ENCODE measurements around the gene CEP70. TPM values are rescaled to one million over a fixed set of nuclear protein-coding genes. Genes with fewer than 3 reads are reported as not detected.
A peak's percentile ranks its signal among the peaks of the same experiment; 100 is the strongest.

Gene CEP70
- total and polyA plus RNA-seq, 2 of the 13 experiments (the other 11 are each of a cell fraction or from before 2014, with no cell fraction given): 4.0 to 22.3 TPM

DNA sequence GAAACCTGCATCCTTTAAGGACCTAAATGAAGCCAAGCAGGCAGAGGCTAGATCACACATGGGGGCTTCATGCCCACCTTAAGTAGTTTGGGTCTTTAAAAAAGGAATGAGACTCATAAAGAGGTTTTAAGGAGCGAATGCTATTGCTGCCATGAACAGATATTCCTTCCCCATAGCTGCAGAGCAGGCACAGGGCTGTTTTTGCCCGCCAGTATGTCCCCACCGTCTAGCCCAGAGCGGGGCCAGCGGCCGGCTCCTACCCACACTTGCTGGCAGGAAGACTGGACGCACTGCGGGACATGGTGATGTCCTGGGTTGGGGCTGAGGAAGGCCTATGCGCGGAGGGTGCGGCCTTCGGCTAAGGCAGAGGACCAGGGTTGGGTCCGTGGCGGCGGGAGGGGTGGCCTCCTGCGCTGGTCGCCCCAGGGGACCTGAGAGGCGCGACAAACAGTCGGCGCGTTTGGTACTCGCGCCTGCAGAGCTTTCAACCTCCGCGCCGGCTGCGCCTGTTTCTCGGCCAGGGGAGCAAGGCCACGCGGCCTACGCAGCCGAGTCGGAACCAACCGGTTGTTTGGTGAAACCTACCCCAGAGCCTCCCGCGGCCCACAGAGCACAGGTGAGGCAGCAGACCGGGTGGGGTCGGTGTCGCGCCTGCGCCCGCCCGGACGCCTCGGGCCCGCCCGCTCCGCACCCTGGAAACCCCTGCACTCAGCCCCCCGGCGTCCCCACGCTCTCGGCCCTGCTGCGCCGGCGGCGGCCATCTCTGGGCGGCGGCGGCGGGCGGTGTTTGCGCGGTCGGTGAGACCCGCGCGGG, 14.5 kb upstream of the CEP70 start, which contains the start of gene FAIM (continued):
- TF ChIP-seq, protein P1, sequence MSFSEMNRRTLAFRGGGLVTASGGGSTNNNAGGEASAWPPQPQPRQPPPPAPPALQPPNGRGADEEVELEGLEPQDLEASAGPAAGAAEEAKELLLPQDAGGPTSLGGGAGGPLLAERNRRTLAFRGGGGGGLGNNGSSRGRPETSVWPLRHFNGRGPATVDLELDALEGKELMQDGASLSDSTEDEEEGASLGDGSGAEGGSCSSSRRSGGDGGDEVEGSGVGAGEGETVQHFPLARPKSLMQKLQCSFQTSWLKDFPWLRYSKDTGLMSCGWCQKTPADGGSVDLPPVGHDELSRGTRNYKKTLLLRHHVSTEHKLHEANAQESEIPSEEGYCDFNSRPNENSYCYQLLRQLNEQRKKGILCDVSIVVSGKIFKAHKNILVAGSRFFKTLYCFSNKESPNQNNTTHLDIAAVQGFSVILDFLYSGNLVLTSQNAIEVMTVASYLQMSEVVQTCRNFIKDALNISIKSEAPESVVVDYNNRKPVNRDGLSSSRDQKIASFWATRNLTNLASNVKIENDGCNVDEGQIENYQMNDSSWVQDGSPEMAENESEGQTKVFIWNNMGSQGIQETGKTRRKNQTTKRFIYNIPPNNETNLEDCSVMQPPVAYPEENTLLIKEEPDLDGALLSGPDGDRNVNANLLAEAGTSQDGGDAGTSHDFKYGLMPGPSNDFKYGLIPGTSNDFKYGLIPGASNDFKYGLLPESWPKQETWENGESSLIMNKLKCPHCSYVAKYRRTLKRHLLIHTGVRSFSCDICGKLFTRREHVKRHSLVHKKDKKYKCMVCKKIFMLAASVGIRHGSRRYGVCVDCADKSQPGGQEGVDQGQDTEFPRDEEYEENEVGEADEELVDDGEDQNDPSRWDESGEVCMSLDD (CRISPR knock-in tag; IDR thresholded peaks at IDR 0.05; ENCODE audit: borderline replicate concordance): no peak; the same call in 1 of the 2 replicates
- TF ChIP-seq, protein P2, sequence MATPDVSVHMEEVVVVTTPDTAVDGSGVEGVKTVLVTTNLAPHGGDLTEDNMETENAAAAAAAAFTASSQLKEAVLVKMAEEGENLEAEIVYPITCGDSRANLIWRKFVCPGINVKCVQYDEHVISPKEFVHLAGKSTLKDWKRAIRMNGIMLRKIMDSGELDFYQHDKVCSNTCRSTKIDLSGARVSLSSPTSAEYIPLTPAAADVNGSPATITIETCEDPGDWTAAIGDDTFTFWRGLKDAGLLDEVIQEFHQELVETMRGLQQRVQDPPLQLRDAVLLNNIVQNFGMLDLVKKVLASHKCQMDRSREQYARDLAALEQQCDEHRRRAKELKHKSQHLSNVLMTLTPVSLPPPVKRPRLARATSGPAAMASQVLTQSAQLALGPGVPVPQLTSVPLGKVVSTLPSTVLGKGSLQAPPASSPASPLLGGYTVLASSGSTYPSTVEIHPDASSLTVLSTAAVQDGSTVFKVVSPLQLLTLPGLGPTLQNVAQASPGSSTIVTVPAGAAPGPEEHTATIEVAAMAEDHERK (CRISPR knock-in tag; IDR thresholded peaks at IDR 0.05; ENCODE audit: low read depth): no peak
- TF ChIP-seq, protein P3, sequence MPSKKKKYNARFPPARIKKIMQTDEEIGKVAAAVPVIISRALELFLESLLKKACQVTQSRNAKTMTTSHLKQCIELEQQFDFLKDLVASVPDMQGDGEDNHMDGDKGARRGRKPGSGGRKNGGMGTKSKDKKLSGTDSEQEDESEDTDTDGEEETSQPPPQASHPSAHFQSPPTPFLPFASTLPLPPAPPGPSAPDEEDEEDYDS (CRISPR knock-in tag; IDR thresholded peaks at IDR 0.05): peak; percentile 45; the same call in 1 of the 2 replicates
- TF ChIP-seq TAF15 (IDR thresholded peaks at IDR 0.05; ENCODE audit: low read depth, low read length, poor library complexity, severe bottlenecking) (no peak), GATA4 (IDR thresholded peaks at IDR 0.05; ENCODE audit: borderline replicate concordance, low read depth) (no peak), ATF1 (CRISPR knock-in tag; IDR thresholded peaks at IDR 0.05) (no peak), RBFOX2 (IDR thresholded peaks at IDR 0.05; ENCODE audit: low read depth, low read length) (peak; percentile 88), ZNF430 (CRISPR knock-in tag; IDR thresholded peaks at IDR 0.05) (no peak; the same call in 1 of the 2 replicates), NFE2L1 (CRISPR knock-in tag; IDR thresholded peaks at IDR 0.05; ENCODE audit: borderline replicate concordance) (no peak), ZNF230 (CRISPR knock-in tag; IDR thresholded peaks at IDR 0.05) (0 out of 2 replicates have a peak, but pooled peaks have one; percentile 59), ZBTB8A (CRISPR knock-in tag; IDR thresholded peaks at IDR 0.05; ENCODE audit: borderline replicate concordance, low read depth) (no peak), KLF16 (CRISPR knock-in tag; IDR thresholded peaks at IDR 0.05) (peak in 1 of 2 experiments; percentile 85; a peak in 2 of 4 replicates), ZNF501 (CRISPR knock-in tag; IDR thresholded peaks at IDR 0.05) (peak; percentile 32; the same call in 1 of the 2 replicates), HNRNPLL (IDR thresholded peaks at IDR 0.05; ENCODE audit: low read depth, low read length, poor library complexity, severe bottlenecking) (peak; percentile 99), SUZ12 (IDR thresholded peaks at IDR 0.05; ENCODE audit: low read depth, low read length) (no peak), SMAD9 (CRISPR knock-in tag; IDR thresholded peaks at IDR 0.05) (no peak), MEIS2 (CRISPR knock-in tag; IDR thresholded peaks at IDR 0.05) (0 out of 2 replicates have a peak, but pooled peaks have one; percentile 28), MXD4 (CRISPR knock-in tag; IDR thresholded peaks at IDR 0.05) (peak; percentile 70; the same call in 1 of the 2 replicates), CBX2 (IDR thresholded peaks at IDR 0.05; ENCODE audit: low read depth, low read length) (no peak), CBX2 (CRISPR knock-in tag; IDR thresholded peaks at IDR 0.05; ENCODE audit: low read depth) (no peak)
- TF ChIP-seq, protein P4, sequence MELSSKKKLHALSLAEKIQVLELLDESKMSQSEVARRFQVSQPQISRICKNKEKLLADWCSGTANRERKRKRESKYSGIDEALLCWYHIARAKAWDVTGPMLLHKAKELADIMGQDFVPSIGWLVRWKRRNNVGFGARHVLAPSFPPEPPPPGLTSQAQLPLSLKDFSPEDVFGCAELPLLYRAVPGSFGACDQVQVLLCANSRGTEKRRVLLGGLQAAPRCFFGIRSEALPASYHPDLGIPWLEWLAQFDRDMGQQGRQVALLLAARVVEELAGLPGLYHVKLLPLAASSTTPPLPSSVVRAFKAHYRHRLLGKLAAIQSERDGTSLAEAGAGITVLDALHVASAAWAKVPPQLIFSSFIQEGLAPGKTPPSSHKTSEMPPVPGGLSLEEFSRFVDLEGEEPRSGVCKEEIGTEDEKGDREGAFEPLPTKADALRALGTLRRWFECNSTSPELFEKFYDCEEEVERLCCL (CRISPR knock-in tag; IDR thresholded peaks at IDR 0.05; ENCODE audit: borderline replicate concordance): peak; percentile 90; the same call in 1 of the 2 replicates
- TF ChIP-seq, protein P5, sequence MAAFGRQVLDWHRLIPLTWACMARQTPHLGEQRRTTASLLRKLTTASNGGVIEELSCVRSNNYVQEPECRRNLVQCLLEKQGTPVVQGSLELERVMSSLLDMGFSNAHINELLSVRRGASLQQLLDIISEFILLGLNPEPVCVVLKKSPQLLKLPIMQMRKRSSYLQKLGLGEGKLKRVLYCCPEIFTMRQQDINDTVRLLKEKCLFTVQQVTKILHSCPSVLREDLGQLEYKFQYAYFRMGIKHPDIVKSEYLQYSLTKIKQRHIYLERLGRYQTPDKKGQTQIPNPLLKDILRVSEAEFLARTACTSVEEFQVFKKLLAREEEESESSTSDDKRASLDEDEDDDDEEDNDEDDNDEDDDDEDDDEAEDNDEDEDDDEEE (CRISPR knock-in tag; IDR thresholded peaks at IDR 0.05): no peak; the same call in 1 of the 2 replicates
